Bronchial epithelial cell (primary cell): ENCODE data around the gene GLUL. TPM values are rescaled to one million over a fixed set of nuclear protein-coding genes. Genes with fewer than 3 reads are reported as not detected.

ENCODE experiments used
- DNase-seq: peaks from one replicate; pipeline ENCODE4 v3.0.0-alpha.2; 2010; ENCODE audit warnings: low read depth
- FAIRE-seq: peaks from 2 replicates; lab custom pipeline; 2011; peaks lifted over from hg19 to GRCh38; lab: Jason Lieb, UNC
- H3K27me3 ChIP-seq: 2 replicates; pipeline ENCODE4 v1.5.1; 2011; ENCODE audit warnings: low read length; ENCODE audit not compliant: control insufficient read depth, insufficient read depth
- H3K36me3 ChIP-seq: 2 replicates; pipeline ENCODE4 v1.5.1; 2011; ENCODE audit warnings: low read length; ENCODE audit not compliant: control insufficient read depth, insufficient read depth
- H3K4me3 ChIP-seq: 2 replicates; pipeline ENCODE4 v1.5.1; 2011; ENCODE audit warnings: mild to moderate bottlenecking, low read depth, low read length, control low read depth
- total RNA-seq: library from RNA; depleted of rRNA; stranded (reverse); fragments of >200 nt; gene quantifications from 2 replicates; pipeline ENCODE4 v1.2.1, GENCODE V29; 2014
- TF ChIP-seq, protein P1 (sequence below): IDR thresholded peaks from 2 replicates; pipeline ENCODE4 v1.5.1; 2011; ENCODE audit warnings: mild to moderate bottlenecking, moderate library complexity, low read length, control low read depth, inconsistent platforms; ENCODE audit not compliant: insufficient read depth, severe bottlenecking

GLUL gene
- total RNA-seq, 1 donor from 2014 or later = 344 TPM

DNA sequence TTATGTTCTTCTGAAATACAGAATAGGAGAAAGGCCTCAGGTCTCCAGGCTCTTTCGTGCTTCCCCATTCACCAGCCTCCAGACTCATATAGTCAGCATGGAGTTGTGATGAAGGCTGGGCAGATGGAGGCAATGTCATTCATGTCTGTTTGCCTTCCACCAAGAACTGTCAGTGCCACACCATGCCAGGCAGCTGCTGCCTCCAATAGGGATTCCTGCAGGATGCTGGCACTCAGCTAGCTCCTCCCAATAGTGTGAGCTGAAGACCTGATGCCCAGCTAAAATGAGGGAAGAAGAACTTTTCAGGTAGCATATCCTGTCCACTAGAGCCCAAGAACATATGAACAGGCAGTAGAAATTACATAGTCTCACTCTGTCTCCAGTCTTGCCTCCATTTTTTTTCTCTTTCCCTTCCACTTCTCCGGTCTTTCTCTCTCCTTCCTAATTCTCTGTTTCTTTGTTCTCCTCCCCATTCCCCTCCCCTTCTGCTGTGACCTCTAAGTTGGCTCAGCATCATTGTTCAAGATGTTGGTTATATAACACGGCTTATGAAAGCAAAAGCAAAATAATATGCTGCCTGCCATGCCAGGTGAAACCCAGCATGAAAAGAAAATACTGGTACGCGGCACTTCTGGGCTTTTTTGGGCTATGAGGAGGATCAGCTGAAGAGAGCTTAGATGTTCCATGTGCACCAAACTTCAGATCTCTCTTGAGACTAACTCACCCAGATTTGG is 17.3 kb downstream of the GLUL start:
- TF ChIP-seq, protein P1, sequence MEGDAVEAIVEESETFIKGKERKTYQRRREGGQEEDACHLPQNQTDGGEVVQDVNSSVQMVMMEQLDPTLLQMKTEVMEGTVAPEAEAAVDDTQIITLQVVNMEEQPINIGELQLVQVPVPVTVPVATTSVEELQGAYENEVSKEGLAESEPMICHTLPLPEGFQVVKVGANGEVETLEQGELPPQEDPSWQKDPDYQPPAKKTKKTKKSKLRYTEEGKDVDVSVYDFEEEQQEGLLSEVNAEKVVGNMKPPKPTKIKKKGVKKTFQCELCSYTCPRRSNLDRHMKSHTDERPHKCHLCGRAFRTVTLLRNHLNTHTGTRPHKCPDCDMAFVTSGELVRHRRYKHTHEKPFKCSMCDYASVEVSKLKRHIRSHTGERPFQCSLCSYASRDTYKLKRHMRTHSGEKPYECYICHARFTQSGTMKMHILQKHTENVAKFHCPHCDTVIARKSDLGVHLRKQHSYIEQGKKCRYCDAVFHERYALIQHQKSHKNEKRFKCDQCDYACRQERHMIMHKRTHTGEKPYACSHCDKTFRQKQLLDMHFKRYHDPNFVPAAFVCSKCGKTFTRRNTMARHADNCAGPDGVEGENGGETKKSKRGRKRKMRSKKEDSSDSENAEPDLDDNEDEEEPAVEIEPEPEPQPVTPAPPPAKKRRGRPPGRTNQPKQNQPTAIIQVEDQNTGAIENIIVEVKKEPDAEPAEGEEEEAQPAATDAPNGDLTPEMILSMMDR = no peak
- no peaks in the 10 kb centered on the region for H3K36me3 ChIP-seq
- no peaks in the 10 kb centered on the region for H3K27me3 ChIP-seq
- DNase-seq = no peak
- no peak for FAIRE-seq
- no peak overlapping the region for H3K4me3 ChIP-seq

DNA sequence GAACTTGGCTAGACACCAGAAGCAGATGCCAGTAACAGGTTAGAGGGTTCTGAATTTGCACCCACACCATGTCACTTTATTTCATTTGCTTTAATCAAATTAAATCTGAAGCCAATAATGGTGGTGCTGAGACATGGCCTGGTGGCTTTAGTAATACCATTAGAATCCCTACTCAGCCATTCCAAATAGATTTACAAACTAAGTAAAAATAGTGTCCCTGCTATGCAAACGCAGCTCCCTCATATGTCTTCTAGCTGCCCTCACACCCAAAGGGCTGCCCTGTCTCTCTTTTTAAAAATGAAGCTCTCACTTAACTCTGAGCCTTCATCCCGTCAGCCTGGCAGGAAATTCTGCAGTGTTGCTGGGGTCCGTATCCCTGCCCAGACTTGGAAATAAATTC is 21.1 kb downstream of the GLUL start:
- Histone ChIP-seq H3K4me3 (no peak overlapping the region), H3K36me3 (no peaks in the 10 kb centered on the region), H3K27me3 (peaks cover 2% of the 10 kb centered on the region)
- FAIRE-seq = no peak
- no peak for DNase-seq
- TF ChIP-seq, protein P1 = no peak

DNA sequence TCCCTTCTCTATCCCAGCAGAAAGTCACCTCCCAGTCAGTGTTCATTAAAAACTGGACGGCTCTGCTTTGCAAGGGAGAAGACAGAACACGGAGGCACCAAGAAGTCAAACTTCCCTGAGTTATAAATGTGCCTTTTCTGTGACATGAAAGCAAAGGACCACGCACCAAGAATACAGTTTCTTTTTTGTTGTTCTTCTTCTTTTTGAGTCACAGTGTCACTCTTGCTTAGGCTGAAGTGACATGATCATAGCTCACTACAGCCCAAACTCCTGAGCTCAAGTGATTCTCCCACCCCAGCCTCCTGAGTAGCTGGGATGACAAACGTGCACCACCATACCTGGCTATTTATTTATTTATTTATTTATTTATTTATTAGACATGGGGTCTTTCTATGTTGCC is 22.7 kb downstream of the GLUL start:
- no peaks in the 10 kb centered on the region for H3K36me3 ChIP-seq
- DNase-seq (no peak), FAIRE-seq (no peak)

DNA sequence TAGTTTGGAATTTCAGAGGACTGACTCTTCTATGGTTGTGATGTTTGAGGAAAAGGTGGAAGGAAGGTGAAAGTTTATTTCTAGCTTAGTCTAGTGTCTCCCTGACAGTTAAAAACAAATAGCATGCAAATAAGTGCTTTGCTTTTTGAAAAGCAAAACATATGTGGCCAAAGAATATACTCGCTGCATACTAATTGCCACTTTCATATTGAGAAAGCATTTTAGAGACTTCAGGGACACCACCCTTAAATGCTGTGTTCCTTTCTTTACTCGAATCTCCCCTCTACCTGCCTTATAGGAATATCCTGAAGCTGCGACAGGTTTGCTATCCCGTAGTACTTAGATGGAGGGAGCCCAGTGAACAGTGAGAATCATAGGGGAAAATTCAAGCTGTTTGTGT is 23.2 kb downstream of the GLUL start:
- TF ChIP-seq, protein P1 = no peak
- H3K27me3 ChIP-seq = peaks cover 2% of the 10 kb centered on the region
- DNase-seq (no peak), FAIRE-seq (no peak)
- H3K36me3 ChIP-seq = no peaks in the 10 kb centered on the region
- H3K4me3 ChIP-seq = no peak overlapping the region

More for the DNA sequence above, 22.7 kb downstream of the GLUL start:
- TF ChIP-seq, protein P1 = no peak
- H3K4me3 ChIP-seq = no peak overlapping the region
- H3K27me3 ChIP-seq = peaks cover 2% of the 10 kb centered on the region

DNA sequence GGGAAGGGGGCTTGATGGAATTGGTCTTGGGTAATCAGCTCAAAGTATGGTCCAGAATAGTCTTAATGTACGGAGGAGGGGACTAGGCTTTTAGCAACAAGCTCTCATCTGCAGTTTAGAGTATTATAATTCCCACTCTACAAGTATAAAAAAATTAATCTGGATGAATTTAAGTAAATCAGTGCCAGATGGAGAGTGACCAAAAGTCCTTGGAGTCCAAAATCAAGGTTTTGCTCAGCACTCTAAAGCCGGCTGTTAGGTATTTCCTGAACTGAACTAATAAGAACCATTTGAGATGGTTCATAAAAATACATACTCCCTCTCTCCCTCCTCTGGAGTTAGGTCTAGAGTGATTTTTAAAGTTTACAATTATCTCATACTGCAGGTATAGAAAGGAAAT is 23.7 kb downstream of the GLUL start:
- no peak for DNase-seq
- FAIRE-seq = no peak

More for the DNA sequence above, 23.7 kb downstream of the GLUL start:
- TF ChIP-seq, protein P1 = no peak
- H3K4me3 ChIP-seq = no peak overlapping the region
- no peaks in the 10 kb centered on the region for H3K36me3 ChIP-seq
- H3K27me3 ChIP-seq = peaks cover 2% of the 10 kb centered on the region
